Lower leg skin (tissue), 4 donors: ENCODE results near the gene OR4K1. TPM values are rescaled to one million over a fixed set of nuclear protein-coding genes. Genes with fewer than 3 reads are reported as not detected.

ENCODE experiments used
- DNase-seq, 2 donors: peaks; one replicate each; pipeline ENCODE4 v3.0.0-alpha.2; 2019; ENCODE audit warnings: low spot score in 2 of 2
- H3K4me3 ChIP-seq: fragments of 200-600 bp; sonication (generic); 2 replicates; pipeline ENCODE4 v1.5.1; 2017; ENCODE audit warnings: mild to moderate bottlenecking, low read depth; ENCODE audit not compliant: poor library complexity, severe bottlenecking
- CTCF ChIP-seq, 3 donors: fragments of 450-650 bp; IDR thresholded peaks; one replicate each; pipeline ENCODE4 v1.5.1; 2016; ENCODE audit warnings: antibody characterized with exemption in 3 of 3, mild to moderate bottlenecking in 3 of 3, moderate library complexity in 2 of 3
- POLR2A ChIP-seq, 2 donors: fragments of 450-650 bp; IDR thresholded peaks; one replicate each; pipeline ENCODE4 v1.6.1; 2016 to 2017; ENCODE audit warnings: antibody characterized with exemption in 2 of 2, mild to moderate bottlenecking in 1 of 2, moderate library complexity in 1 of 2
- WGBS, 2 donors: methylation state at CpG; one replicate each; pipeline ENCODE4 v1.1.5; 2018; 5-methylcytosine and 5-hydroxymethylcytosine counted together
- intact Hi-C: fragments of 100-400 bp; cut with DNase I; formaldehyde crosslinking; loops from one replicate; pipeline ENCODE4 v1.15.0; 2023; ENCODE audit warnings: low total_unique reads
- total RNA-seq, 4 donors: library from RNA; depleted of rRNA; stranded (reverse); fragments of >200 nt; gene quantifications; one replicate each; pipeline ENCODE4 v1.1.0, GENCODE V29; 2016

Gene OR4K1
- total RNA-seq, 4 donors from 2014 or later = not detected

GRCh38 chr14:19917243-19917642 is 13.5 kb upstream of the OR4K1 start:
- no peak for TF ChIP-seq CTCF (IDR thresholded peaks at IDR 0.05)
- no peak for TF ChIP-seq POLR2A (IDR thresholded peaks at IDR 0.05)
- 69 to 72% methylated on average over 3 of the region's 3 CpGs for WGBS, 2 donors
- H3K4me3 ChIP-seq = no peak overlapping the region
- intact Hi-C loops = no loop called here
- DNase-seq = no peak

GRCh38 chr14:19917955-19918518 is 12.7 kb upstream of the OR4K1 start:
- DNase-seq = no peak
- H3K4me3 ChIP-seq = no peak overlapping the region
- no peak for TF ChIP-seq CTCF (IDR thresholded peaks at IDR 0.05)
- TF ChIP-seq POLR2A (IDR thresholded peaks at IDR 0.05) = no peak
- intact Hi-C loops = no loop called here
- 64 to 70% methylated on average over 1 of the region's 1 CpG for WGBS, 2 donors

GRCh38 chr14:19918553-19919264 is 12.0 kb upstream of the OR4K1 start:
- intact Hi-C loops = no loop called here
- WGBS, 2 donors = 50 to 55% methylated on average over 4 of the region's 4 CpGs
- H3K4me3 ChIP-seq = no peak overlapping the region
- DNase-seq = no peak
- TF ChIP-seq POLR2A (IDR thresholded peaks at IDR 0.05) (no peak), CTCF (IDR thresholded peaks at IDR 0.05) (no peak)

GRCh38 chr14:19920021-19920657 is 10.6 kb upstream of the OR4K1 start, which contains the start of gene OR4K5:
Gene OR4K5, plus strand, starts transcription at chr14:19920607. Its CDS starts 0 bp downstream, at chr14:19920607.
- DNase-seq = no peak
- H3K4me3 ChIP-seq = no peak within 1 kb of the TSS
- intact Hi-C loops = no loop called here
- TF ChIP-seq POLR2A (IDR thresholded peaks at IDR 0.05) (no peak), CTCF (IDR thresholded peaks at IDR 0.05) (no peak)

- 81 to 91% methylated on average over 1 of the region's 1 CpG for WGBS, 2 donors
- TF ChIP-seq POLR2A (IDR thresholded peaks at IDR 0.05) (no peak), CTCF (IDR thresholded peaks at IDR 0.05) (no peak)
These were observed 11.0 kb downstream of the OR4K1 start for GRCh38 chr14:19941668-19942067.

More at GRCh38 chr14:19941668-19942067, 11.0 kb downstream of the OR4K1 start:
- no peak overlapping the region for H3K4me3 ChIP-seq
- DNase-seq = no peak
- intact Hi-C loops = no loop called here
